Lung (tissue), 12 donors: ENCODE results near the gene NOVA2. TPM values are rescaled to one million over a fixed set of nuclear protein-coding genes. Genes with fewer than 3 reads are reported as not detected.

Experiments used
- ATAC-seq: fragments of 200-7000 bp; cut with Tn5 transposase; one replicate; pipeline ENCODE4 v1.9.1; 2020; ENCODE audit warnings: moderate number of reproducible peaks; ENCODE audit not compliant: insufficient read depth, low FRiP score
- DNase-seq, 3 donors: peaks; one replicate each; pipeline ENCODE4 v3.0.0-alpha.2; 2013 to 2017
- H3K27ac ChIP-seq, 2 donors: one replicate each; pipeline ENCODE4 v1.5.1; 2013; ENCODE audit warnings: mild to moderate bottlenecking in 2 of 2, moderate library complexity in 2 of 2, control low read depth in 1 of 2, inconsistent platforms in 1 of 2, low read depth in 1 of 2, low read length in 1 of 2
- H3K27me3 ChIP-seq, 3 donors: one replicate each; pipeline ENCODE4 v1.5.1; 2013; ENCODE audit warnings: low read length in 2 of 3; ENCODE audit not compliant: control insufficient read depth in 3 of 3, insufficient read depth in 3 of 3
- H3K36me3 ChIP-seq, 4 donors: one replicate each; pipeline ENCODE4 v1.5.1; 2013; ENCODE audit warnings: low read length in 4 of 4, mild to moderate bottlenecking in 1 of 4, moderate library complexity in 1 of 4; ENCODE audit not compliant: control insufficient read depth in 4 of 4, insufficient read depth in 4 of 4
- H3K4me1 ChIP-seq, 5 donors: one replicate each; pipeline ENCODE4 v1.5.1; 2013; ENCODE audit warnings: low read length in 5 of 5, mild to moderate bottlenecking in 2 of 5, moderate library complexity in 1 of 5; ENCODE audit not compliant: control insufficient read depth in 5 of 5, insufficient read depth in 5 of 5
- H3K4me3 ChIP-seq: one replicate; pipeline ENCODE4 v1.5.1; 2013; ENCODE audit warnings: mild to moderate bottlenecking, control low read depth, moderate library complexity
- H3K9ac ChIP-seq, 2 donors: one replicate each; pipeline ENCODE4 v1.5.1; 2013; ENCODE audit warnings: low read length in 2 of 2, control low read depth in 1 of 2; ENCODE audit not compliant: insufficient read depth in 1 of 2
- H3K9me3 ChIP-seq, 4 donors: one replicate each; pipeline ENCODE4 v1.5.1; 2013; ENCODE audit warnings: low read length in 3 of 4, mild to moderate bottlenecking in 1 of 4, moderate library complexity in 1 of 4; ENCODE audit not compliant: control insufficient read depth in 4 of 4, insufficient read depth in 3 of 4
- WGBS, 2 donors: extraction: QIAGEN DNeasy Blood & Tissue Kit; methylation state at CpG; one replicate each; pipeline ENCODE4 v1.1.7; 2013; 5-methylcytosine and 5-hydroxymethylcytosine counted together
- polyA plus RNA-seq, 2 donors: library from polyadenylated mRNA; stranded (reverse); fragments of 200-250 nt; gene quantifications; one replicate each; pipeline ENCODE4 v1.2.1, GENCODE V29; 2013
- total RNA-seq, 2 donors: library from RNA; depleted of rRNA in 1 of 2; stranded (reverse); fragments of >200 nt in 1 of 2; gene quantifications; one replicate each; pipeline ENCODE4 v1.2.1, GENCODE V29; 2014 to 2021
- TF ChIP-seq, protein P1 (sequence below): IDR thresholded peaks from 2 replicates; pipeline ENCODE4 v1.5.1; 2012; ENCODE audit warnings: mild to moderate bottlenecking; ENCODE audit errors: control extremely low read depth, extremely low read depth
- donor health status: control.
- donor health status: control.
- donor health status: Bipolar disorder and iron deficiency.
- donor health status: healthy.
- donor health status: DM: yes; HTN: yes; CAD: no.

The NOVA2 gene
- total and polyA plus RNA-seq, 4 donors, result 2.3 to 11.6 (median 4.8) TPM

DNA sequence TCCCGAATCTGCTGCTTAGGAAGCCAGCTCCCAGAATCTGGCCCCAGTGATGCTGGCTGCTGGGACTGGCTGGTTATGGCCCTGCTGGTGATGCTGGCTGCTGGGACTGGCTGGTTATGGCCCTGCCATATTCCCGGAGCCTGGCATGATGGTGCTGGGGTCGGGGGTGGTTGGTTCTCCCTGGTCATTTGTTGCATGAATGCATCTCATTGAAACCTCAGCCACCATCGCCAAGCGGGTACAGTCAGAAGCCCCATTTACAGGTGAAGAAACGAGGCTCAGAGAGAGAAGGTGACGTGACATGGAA is 47.1 kb upstream of the NOVA2 start:
- DNase-seq, result no peak
- no peak for ATAC-seq
- Histone ChIP-seq H3K9me3 (peaks cover 0 to 2% (median 0%) of the 10 kb centered on the region in 4 donors), H3K27ac (no peak overlapping the region), H3K9ac (no peak overlapping the region), H3K4me3 (no peak overlapping the region), H3K27me3 (peaks cover 0 to 18% (median 13%) of the 10 kb centered on the region in 3 donors), H3K36me3 (no peaks in the 10 kb centered on the region), H3K4me1 (peaks cover 1 to 8% (median 4%) of the 10 kb centered on the region in 5 donors)
- TF ChIP-seq, protein P1, sequence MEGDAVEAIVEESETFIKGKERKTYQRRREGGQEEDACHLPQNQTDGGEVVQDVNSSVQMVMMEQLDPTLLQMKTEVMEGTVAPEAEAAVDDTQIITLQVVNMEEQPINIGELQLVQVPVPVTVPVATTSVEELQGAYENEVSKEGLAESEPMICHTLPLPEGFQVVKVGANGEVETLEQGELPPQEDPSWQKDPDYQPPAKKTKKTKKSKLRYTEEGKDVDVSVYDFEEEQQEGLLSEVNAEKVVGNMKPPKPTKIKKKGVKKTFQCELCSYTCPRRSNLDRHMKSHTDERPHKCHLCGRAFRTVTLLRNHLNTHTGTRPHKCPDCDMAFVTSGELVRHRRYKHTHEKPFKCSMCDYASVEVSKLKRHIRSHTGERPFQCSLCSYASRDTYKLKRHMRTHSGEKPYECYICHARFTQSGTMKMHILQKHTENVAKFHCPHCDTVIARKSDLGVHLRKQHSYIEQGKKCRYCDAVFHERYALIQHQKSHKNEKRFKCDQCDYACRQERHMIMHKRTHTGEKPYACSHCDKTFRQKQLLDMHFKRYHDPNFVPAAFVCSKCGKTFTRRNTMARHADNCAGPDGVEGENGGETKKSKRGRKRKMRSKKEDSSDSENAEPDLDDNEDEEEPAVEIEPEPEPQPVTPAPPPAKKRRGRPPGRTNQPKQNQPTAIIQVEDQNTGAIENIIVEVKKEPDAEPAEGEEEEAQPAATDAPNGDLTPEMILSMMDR, result no peak
- WGBS, 2 donors, result 92 to 96% methylated on average over 7 of the region's 7 CpGs

DNA sequence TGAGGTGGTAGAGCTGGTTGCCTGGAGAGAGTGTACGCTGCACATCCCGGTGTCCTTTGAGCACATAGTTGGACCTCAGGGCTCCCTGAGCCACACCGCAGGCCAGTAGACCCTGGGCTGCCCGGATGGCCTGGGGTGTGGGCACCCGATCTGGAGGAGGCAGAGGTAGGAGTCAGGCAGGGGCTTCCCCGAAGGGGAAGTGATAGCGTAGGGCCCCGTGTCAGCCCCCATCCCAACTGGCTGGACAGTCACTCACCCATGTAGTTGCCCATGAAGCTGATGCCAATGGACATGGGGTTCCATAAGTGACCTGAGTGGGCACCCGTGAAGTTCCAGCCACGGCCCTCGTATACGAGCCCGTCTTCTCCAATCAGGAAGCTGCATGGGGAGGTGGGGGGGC is 45.6 kb upstream of the NOVA2 start:
- ATAC-seq (no peak), DNase-seq (no peak)
- H3K4me1 ChIP-seq, result peaks cover 6 to 16% (median 9%) of the 10 kb centered on the region in 5 donors
- H3K9ac ChIP-seq, result no peak overlapping the region
- no peak overlapping the region for H3K27ac ChIP-seq
- H3K36me3 ChIP-seq, result no peaks in the 10 kb centered on the region
- WGBS, 2 donors, result 83 to 84% methylated on average over 13 of the region's 13 CpGs
- no peak overlapping the region for H3K4me3 ChIP-seq
- peaks cover 0 to 28% (median 22%) of the 10 kb centered on the region in 3 donors for H3K27me3 ChIP-seq
- peaks cover 0 to 2% (median 0%) of the 10 kb centered on the region in 4 donors for H3K9me3 ChIP-seq
- TF ChIP-seq, protein P1, result no peak

DNA sequence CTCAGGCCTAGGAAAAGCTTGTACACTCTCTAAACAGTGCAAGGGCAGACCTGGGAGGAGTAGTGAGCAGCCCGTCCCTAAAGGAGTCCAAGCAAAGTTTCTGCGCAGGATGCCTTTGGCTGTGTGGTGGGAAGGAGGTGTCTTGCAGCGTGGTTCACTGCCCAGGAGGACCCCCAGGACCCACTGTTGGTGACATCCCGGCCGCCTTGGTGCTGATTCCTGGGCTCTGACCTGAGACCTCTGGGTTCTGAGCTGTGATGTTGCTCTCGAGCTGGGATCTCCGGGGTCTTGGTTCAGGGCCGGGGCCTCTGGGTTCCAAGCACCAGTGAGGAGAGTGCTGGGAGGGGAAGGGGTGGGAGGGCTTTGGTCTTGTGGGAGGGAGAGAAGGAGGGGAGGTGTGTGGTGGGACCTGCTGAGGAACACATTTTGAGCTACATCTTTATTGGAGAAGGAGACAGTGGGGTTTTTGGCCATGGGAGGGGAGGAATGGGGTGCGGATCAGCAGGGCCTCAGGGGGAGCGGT is 45.1 kb upstream of the NOVA2 start:
- 96 to 97% methylated on average over 10 of the region's 10 CpGs for WGBS, 2 donors

More for the DNA sequence above, 45.1 kb upstream of the NOVA2 start:
- DNase-seq, result no peak
- H3K4me1 ChIP-seq, result peaks cover 6 to 16% (median 9%) of the 10 kb centered on the region in 5 donors
- H3K27me3 ChIP-seq, result peaks cover 0 to 25% (median 22%) of the 10 kb centered on the region in 3 donors
- no peak for ATAC-seq
- H3K9me3 ChIP-seq, result peaks cover 0 to 2% (median 0%) of the 10 kb centered on the region in 4 donors
- no peak overlapping the region for H3K4me3 ChIP-seq
- H3K9ac ChIP-seq, result no peak overlapping the region
- TF ChIP-seq, protein P1, result no peak
- no peaks in the 10 kb centered on the region for H3K36me3 ChIP-seq
- no peak overlapping the region for H3K27ac ChIP-seq
